Neural cell (in vitro differentiated cells): ENCODE data around the gene NPAS3. TPM values are rescaled to one million over a fixed set of nuclear protein-coding genes. Genes with fewer than 3 reads are reported as not detected.

Experiments
- H2AFZ ChIP-seq: fragments of 200-600, 300-800 bp; sonication (generic), shearing (Covaris generic); 2 replicates; pipeline ENCODE4 v1.6.0; 2014; ENCODE audit warnings: low read depth, mild to moderate bottlenecking, antibody characterized with exemption, low read length, moderate library complexity
- H3F3A ChIP-seq: fragments of 200-600 bp; shearing (Covaris generic); 2 replicates; pipeline ENCODE4 v1.6.1; 2016; ENCODE audit warnings: mild to moderate bottlenecking, moderate library complexity, mixed read lengths, antibody characterized with exemption, low read length; ENCODE audit not compliant: insufficient read depth, poor library complexity, severe bottlenecking
- H3K27ac ChIP-seq: fragments of 200-600, 300-800 bp; sonication (generic), shearing (Covaris generic); 2 replicates; pipeline ENCODE4 v1.5.1; 2014; ENCODE audit warnings: mild to moderate bottlenecking, low read length, moderate library complexity
- H3K27me3 ChIP-seq: fragments of 300-800, 200-600 bp; sonication (generic), shearing (Covaris generic); 2 replicates; pipeline ENCODE4 v1.6.0; 2014; ENCODE audit warnings: mild to moderate bottlenecking, low read depth, low read length, moderate library complexity; ENCODE audit not compliant: insufficient read depth
- H3K36me3 ChIP-seq: fragments of 300-800, 200-600 bp; sonication (generic), shearing (Covaris generic); 2 replicates; pipeline ENCODE4 v1.5.1; 2014; ENCODE audit warnings: mild to moderate bottlenecking, antibody characterized with exemption, low read length, moderate library complexity; ENCODE audit not compliant: insufficient read depth
- H3K4me2 ChIP-seq: fragments of 300-800, 200-600 bp; sonication (generic), shearing (Covaris generic); 2 replicates; pipeline ENCODE4 v1.6.0; 2014; ENCODE audit warnings: mild to moderate bottlenecking, low read length
- H3K4me3 ChIP-seq: fragments of 300-800, 200-600 bp; sonication (generic), shearing (Covaris generic); 2 replicates; pipeline ENCODE4 v1.5.1; 2014; ENCODE audit warnings: mild to moderate bottlenecking, low read length, moderate library complexity
- H3K79me2 ChIP-seq: fragments of 200-600 bp; shearing (Covaris generic); replicated peaks from 2 replicates; pipeline ENCODE4 v1.6.0; 2014; ENCODE audit warnings: mild to moderate bottlenecking, low read length, moderate library complexity; ENCODE audit not compliant: insufficient read depth
- H3K9ac ChIP-seq: fragments of 300-800, 200-600 bp; sonication (generic), shearing (Covaris generic); 2 replicates; pipeline ENCODE4 v1.6.1; 2016; ENCODE audit warnings: mild to moderate bottlenecking, low read length, mixed read lengths
- H3K9me2 ChIP-seq: fragments of 200-600 bp; shearing (Covaris generic); 2 replicates; pipeline ENCODE4 v1.6.1; 2016; ENCODE audit warnings: mild to moderate bottlenecking, low read length, mixed read lengths; ENCODE audit not compliant: insufficient read depth
- H3K9me3 ChIP-seq: fragments of 200-600, 300-800 bp; sonication (generic), shearing (Covaris generic); 2 replicates; pipeline ENCODE4 v1.6.1; 2016; ENCODE audit warnings: mild to moderate bottlenecking, mixed run types, low read length, moderate library complexity, mixed read lengths
- H4K20me1 ChIP-seq: fragments of 200-600 bp; shearing (Covaris generic); 2 replicates; pipeline ENCODE4 v1.6.1; 2016; ENCODE audit warnings: mild to moderate bottlenecking, mixed run types; ENCODE audit not compliant: insufficient read depth
- CTCF ChIP-seq: fragments of 450-650 bp; IDR thresholded peaks from 2 replicates; pipeline ENCODE4 v1.5.1; 2014; ENCODE audit warnings: antibody characterized with exemption, mild to moderate bottlenecking, moderate library complexity; ENCODE audit not compliant: poor library complexity, severe bottlenecking
- EP300 ChIP-seq: fragments of 450-650 bp; conservative IDR thresholded peaks from 2 replicates; pipeline ENCODE4 v1.6.1; 2014; ENCODE audit warnings: antibody characterized with exemption, mild to moderate bottlenecking, moderate library complexity; ENCODE audit not compliant: poor library complexity, severe bottlenecking
- EZH2 ChIP-seq: fragments of 200-600, 300-800 bp; shearing (Covaris generic), sonication (generic); IDR thresholded peaks from 2 replicates; pipeline ENCODE4 v1.6.1; 2014; ENCODE audit warnings: antibody characterized with exemption, low read length, borderline replicate concordance, mild to moderate bottlenecking; ENCODE audit not compliant: insufficient read depth, poor library complexity, severe bottlenecking
- MXI1 ChIP-seq: fragments of 450-650 bp; conservative IDR thresholded peaks from 2 replicates; pipeline ENCODE4 v1.6.1; 2014; ENCODE audit warnings: antibody characterized with exemption, mild to moderate bottlenecking; ENCODE audit not compliant: poor library complexity, severe bottlenecking
- POLR2AphosphoS5 ChIP-seq: IDR thresholded peaks from 2 replicates; pipeline ENCODE4 v1.6.1; 2012
- RAD21 ChIP-seq: fragments of 450-650 bp; conservative IDR thresholded peaks from 2 replicates; pipeline ENCODE4 v1.6.1; 2014; ENCODE audit warnings: antibody characterized with exemption, mild to moderate bottlenecking, moderate library complexity
- REST ChIP-seq: IDR thresholded peaks from 2 replicates; pipeline ENCODE4 v1.6.1; 2012; ENCODE audit warnings: borderline replicate concordance
- SMC3 ChIP-seq: fragments of 450-650 bp; conservative IDR thresholded peaks from 2 replicates; pipeline ENCODE4 v1.6.1; 2014; ENCODE audit warnings: antibody characterized with exemption, mild to moderate bottlenecking, moderate library complexity; ENCODE audit not compliant: poor library complexity
- TAF1 ChIP-seq: IDR thresholded peaks from 2 replicates; pipeline ENCODE4 v1.6.1; 2012; ENCODE audit warnings: low read depth
- polyA plus RNA-seq: library from polyadenylated mRNA; depleted of rRNA; stranded (reverse); fragments of >200 nt; gene quantifications from 2 replicates; pipeline ENCODE4 v1.2.3, GENCODE V29; 2014

Gene NPAS3
- polyA plus RNA-seq, 1 donor from 2014 or later, result 1.3 TPM

GRCh38 chr14:33039311-33039710, 100.6 kb downstream of the NPAS3 start:
- Histone ChIP-seq H3K27ac (no peak overlapping the region), H4K20me1 (no peaks in the 10 kb centered on the region), H3K36me3 (no peaks in the 10 kb centered on the region), H3F3A (no peaks in the 10 kb centered on the region), H3K9ac (no peak overlapping the region), H2AFZ (no peak overlapping the region), H3K9me3 (peaks cover 7% of the 10 kb centered on the region), H3K27me3 (peaks cover 4% of the 10 kb centered on the region), H3K9me2 (no peaks in the 10 kb centered on the region), H3K4me2 (no peak overlapping the region), H3K4me3 (no peak overlapping the region), H3K79me2 (peaks cover 3% of the 10 kb centered on the region)
- TF ChIP-seq EZH2, result no peak
- no peak for TF ChIP-seq POLR2AphosphoS5
- no peak for TF ChIP-seq REST
- no peak for TF ChIP-seq MXI1
- no peak for TF ChIP-seq SMC3
- TF ChIP-seq CTCF, result no peak
- no peak for TF ChIP-seq TAF1
- no peak for TF ChIP-seq RAD21
- TF ChIP-seq EP300, result no peak

GRCh38 chr14:33040372-33041140, 101.9 kb downstream of the NPAS3 start:
- Histone ChIP-seq H3K79me2 (peaks cover 3% of the 10 kb centered on the region), H3K4me3 (no peak overlapping the region), H3F3A (no peaks in the 10 kb centered on the region), H3K4me2 (no peak overlapping the region), H3K9me3 (peaks cover 7% of the 10 kb centered on the region), H3K27me3 (peaks cover 4% of the 10 kb centered on the region), H2AFZ (no peak overlapping the region), H3K36me3 (no peaks in the 10 kb centered on the region), H3K9me2 (no peaks in the 10 kb centered on the region), H3K27ac (no peak overlapping the region), H3K9ac (no peak overlapping the region), H4K20me1 (no peaks in the 10 kb centered on the region)
- TF ChIP-seq EZH2 (no peak), SMC3 (no peak), EP300 (no peak), REST (no peak), TAF1 (no peak), CTCF (no peak), MXI1 (no peak), RAD21 (no peak)
